H9 (cell line): ENCODE data around the gene AKT1S1. TPM values are rescaled to one million over a fixed set of nuclear protein-coding genes. Genes with fewer than 3 reads are reported as not detected.
A peak's percentile ranks its signal among the peaks of the same experiment; 100 is the strongest.

Source experiments
- DNase-seq: peaks from one replicate; pipeline ENCODE4 v3.0.0-alpha.2; 2017
- H2AFZ ChIP-seq: one replicate; pipeline ENCODE4 v1.6.1; 2013; ENCODE audit warnings: mild to moderate bottlenecking, low read length, control low read depth, moderate library complexity
- H2AK5ac ChIP-seq: 2 replicates; pipeline ENCODE4 v1.6.1; 2013; ENCODE audit warnings: low read length, control low read depth, mixed read lengths; ENCODE audit not compliant: insufficient read length
- H2BK120ac ChIP-seq: one replicate; pipeline ENCODE4 v1.6.1; 2013; ENCODE audit warnings: low read depth, mild to moderate bottlenecking, low read length, control low read depth, inconsistent platforms; ENCODE audit not compliant: poor library complexity, severe bottlenecking
- H2BK12ac ChIP-seq: 2 replicates; pipeline ENCODE4 v1.6.1; 2013; ENCODE audit warnings: low read length, control low read depth, mixed read lengths, low read depth; ENCODE audit not compliant: insufficient read length
- H2BK15ac ChIP-seq: 2 replicates; pipeline ENCODE4 v1.6.1; 2013; ENCODE audit warnings: low read depth, low read length, control low read depth
- H2BK20ac ChIP-seq: one replicate; pipeline ENCODE4 v1.6.1; 2013; ENCODE audit warnings: low read depth, mild to moderate bottlenecking, low read length, control low read depth, inconsistent platforms; ENCODE audit not compliant: poor library complexity, severe bottlenecking
- H2BK5ac ChIP-seq: 2 replicates; pipeline ENCODE4 v1.6.1; 2013; ENCODE audit warnings: low read length, control low read depth, mixed read lengths; ENCODE audit not compliant: insufficient read length
- H3K14ac ChIP-seq: 2 replicates; pipeline ENCODE4 v1.6.1; 2013; ENCODE audit warnings: low read length, control low read depth; ENCODE audit not compliant: insufficient read depth
- H3K18ac ChIP-seq: 2 replicates; pipeline ENCODE4 v1.6.1; 2013; ENCODE audit warnings: low read depth, mild to moderate bottlenecking, mixed read lengths, low read length, control low read depth; ENCODE audit not compliant: insufficient read length
- H3K23ac ChIP-seq: 2 replicates; pipeline ENCODE4 v1.6.1; 2013; ENCODE audit warnings: low read length, control low read depth, mixed read lengths, low read depth; ENCODE audit not compliant: insufficient read length
- H3K23me2 ChIP-seq: 2 replicates; pipeline ENCODE4 v1.6.1; 2013; ENCODE audit warnings: low read depth, mild to moderate bottlenecking, mixed read lengths, low read length, control low read depth; ENCODE audit not compliant: insufficient read length, poor library complexity, severe bottlenecking
- H3K27ac ChIP-seq: 2 replicates; pipeline ENCODE4 v1.5.1; 2013; ENCODE audit warnings: low read length, control low read depth, mixed read lengths, low read depth; ENCODE audit not compliant: insufficient read length
- H3K27me3 ChIP-seq: 2 replicates; pipeline ENCODE4 v1.6.1; 2013; ENCODE audit warnings: low read length, control low read depth, inconsistent platforms; ENCODE audit not compliant: insufficient read depth
- H3K4ac ChIP-seq: 2 replicates; pipeline ENCODE4 v1.6.1; 2013; ENCODE audit warnings: low read depth, mild to moderate bottlenecking, control low read depth, inconsistent platforms, low read length, moderate library complexity
- H3K4me1 ChIP-seq: 2 replicates; pipeline ENCODE4 v1.6.1; 2013; ENCODE audit warnings: low read length, control low read depth, inconsistent platforms; ENCODE audit not compliant: insufficient read depth
- H3K4me2 ChIP-seq: 2 replicates; pipeline ENCODE4 v1.6.1; 2013; ENCODE audit warnings: low read length, control low read depth, mixed read lengths; ENCODE audit not compliant: insufficient read length, insufficient read depth
- H3K56ac ChIP-seq: 2 replicates; pipeline ENCODE4 v1.6.1; 2013; ENCODE audit warnings: low read depth, mild to moderate bottlenecking, mixed read lengths, low read length, control low read depth; ENCODE audit not compliant: insufficient read length
- H3K79me1 ChIP-seq: 2 replicates; pipeline ENCODE4 v1.6.1; 2013; ENCODE audit warnings: low read depth, mild to moderate bottlenecking, moderate library complexity, low read length, control low read depth, inconsistent platforms; ENCODE audit not compliant: insufficient read depth, poor library complexity, severe bottlenecking
- H3K79me2 ChIP-seq: 2 replicates; pipeline ENCODE4 v1.6.1; 2013; ENCODE audit warnings: low read length, control low read depth, inconsistent platforms; ENCODE audit not compliant: insufficient read depth
- H3K9ac ChIP-seq: 2 replicates; pipeline ENCODE4 v1.6.1; 2013; ENCODE audit warnings: low read length, control low read depth, mixed read lengths; ENCODE audit not compliant: insufficient read length; ENCODE audit errors: extremely low read depth
- H3K9me3 ChIP-seq: one replicate; pipeline ENCODE4 v1.6.1; 2013; ENCODE audit warnings: low read depth, low read length, inconsistent platforms; ENCODE audit not compliant: control insufficient read depth
- H3T11ph ChIP-seq: one replicate; pipeline ENCODE4 v1.6.1; 2013; ENCODE audit warnings: mild to moderate bottlenecking, low read length, control low read depth, inconsistent platforms
- H4K20me1 ChIP-seq: one replicate; pipeline ENCODE4 v1.6.1; 2013; ENCODE audit not compliant: control insufficient read depth, insufficient read length, insufficient read depth
- H4K5ac ChIP-seq: 2 replicates; pipeline ENCODE4 v1.6.1; 2013; ENCODE audit warnings: low read depth, mild to moderate bottlenecking, mixed read lengths, low read length, control low read depth; ENCODE audit not compliant: insufficient read length
- H4K8ac ChIP-seq: replicated peaks from 2 replicates; pipeline ENCODE4 v1.6.1; 2013; ENCODE audit warnings: low read length, control low read depth, mixed read lengths, low read depth; ENCODE audit not compliant: insufficient read length
- H4K91ac ChIP-seq: 2 replicates; pipeline ENCODE4 v1.6.1; 2013; ENCODE audit warnings: low read depth, mild to moderate bottlenecking, moderate library complexity, mixed read lengths, low read length, control low read depth; ENCODE audit not compliant: insufficient read length
- H3K27ac Mint-ChIP-seq, 3 experiments: 2 replicates in 2 of 3; 3 replicates in 1 of 3; pipeline ENCODE4 v1.8.0; 2020 to 2021; ENCODE audit warnings: mixed read lengths in 3 of 3, mild to moderate bottlenecking in 1 of 3, moderate library complexity in 1 of 3
- H3K27me3 Mint-ChIP-seq: 2 replicates; pipeline ENCODE4 v1.8.0; 2021; ENCODE audit warnings: low read depth, mild to moderate bottlenecking, moderate library complexity, mixed read lengths
- H3K36me3 Mint-ChIP-seq, 3 experiments: 2 replicates in 2 of 3; 3 replicates in 1 of 3; pipeline ENCODE4 v1.8.0; 2020 to 2021; ENCODE audit warnings: low read depth in 3 of 3, mixed read lengths in 3 of 3; ENCODE audit not compliant: insufficient read depth in 1 of 3
- H3K4me1 Mint-ChIP-seq, 2 experiments: 2 replicates each; pipeline ENCODE4 v1.8.0; 2020; ENCODE audit warnings: mixed read lengths in 2 of 2
- H3K4me3 Mint-ChIP-seq, 2 experiments: 2 replicates in 1 of 2; 3 replicates in 1 of 2; pipeline ENCODE4 v1.8.0; 2020 to 2021; ENCODE audit warnings: mild to moderate bottlenecking in 2 of 2, mixed read lengths in 2 of 2, moderate library complexity in 1 of 2
- H3K9me3 Mint-ChIP-seq, 2 experiments: 2 replicates in 1 of 2; 3 replicates in 1 of 2; pipeline ENCODE4 v1.8.0; 2020; ENCODE audit warnings: mild to moderate bottlenecking in 2 of 2, mixed read lengths in 2 of 2, moderate library complexity in 1 of 2
- WGBS: extraction: QIAGEN DNeasy Blood & Tissue Kit; methylation state at CpG from one replicate; pipeline ENCODE4 v1.1.7; 2013; ENCODE audit warnings: missing lambda C conversion rate, low lambda C conversion rate, mixed read lengths; ENCODE audit not compliant: insufficient read length; ENCODE audit errors: extremely low coverage; 5-methylcytosine and 5-hydroxymethylcytosine counted together
- total RNA-seq: library from RNA; stranded (reverse); gene quantifications from 2 replicates; pipeline ENCODE4 v1.2.1, GENCODE V29; 2021
- TF ChIP-seq, protein P1 (sequence below): fragments of 200-600 bp; sonication (generic); conservative IDR thresholded peaks from 3 replicates; pipeline ENCODE4 v1.8.0; 2021; ENCODE audit warnings: antibody characterized with exemption, mild to moderate bottlenecking

AKT1S1 gene
- total RNA-seq, 1 experiment from 2014 or later, result 43.5 TPM

GRCh38 chr19:49831592-49831991 lies 45.6 kb downstream of the AKT1S1 start:
- Histone ChIP-seq H3K27me3 (no peaks in the 10 kb centered on the region), H3K56ac (no peak overlapping the region), H3K18ac (no peak overlapping the region), H2BK5ac (no peak overlapping the region), H2AFZ (no peak overlapping the region), H3K9ac (no peak overlapping the region), H4K8ac (no peak overlapping the region), H4K91ac (no peak overlapping the region), H4K20me1 (no peaks in the 10 kb centered on the region), H3K14ac (no peak overlapping the region), H3K27ac (no peak overlapping the region), H3K79me1 (no peaks in the 10 kb centered on the region), H3K9me3 (no peaks in the 10 kb centered on the region), H3K4ac (no peak overlapping the region), H3K4me1 (no peaks in the 10 kb centered on the region), H3K79me2 (no peaks in the 10 kb centered on the region), H2AK5ac (no peak overlapping the region), H3K23me2 (no peaks in the 10 kb centered on the region), H4K5ac (no peak overlapping the region), H3K4me2 (no peak overlapping the region), H3K23ac (no peak overlapping the region), H2BK15ac (no peak overlapping the region), H3T11ph (no peak overlapping the region), H2BK12ac (no peak overlapping the region), H2BK20ac (no peak overlapping the region), H2BK120ac (no peak overlapping the region)
- no peaks in the 10 kb centered on the region for H3K27me3 Mint-ChIP-seq
- 0 out of 7 replicates have a peak overlapping the region, but pooled peaks of 1 of the 3 experiments have one; percentile 12 for H3K27ac Mint-ChIP-seq
- DNase-seq, result no peak
- H3K4me1 Mint-ChIP-seq, result no peaks in the 10 kb centered on the region
- H3K9me3 Mint-ChIP-seq, result no peaks in the 10 kb centered on the region
- peaks cover 21 to 52% (median 45%) of the 10 kb centered on the region in 3 experiments; a peak in 6 of 7 replicates for H3K36me3 Mint-ChIP-seq
- WGBS, result no CpG with 5 or more reads among the region's 8 CpGs
- TF ChIP-seq, protein P1, sequence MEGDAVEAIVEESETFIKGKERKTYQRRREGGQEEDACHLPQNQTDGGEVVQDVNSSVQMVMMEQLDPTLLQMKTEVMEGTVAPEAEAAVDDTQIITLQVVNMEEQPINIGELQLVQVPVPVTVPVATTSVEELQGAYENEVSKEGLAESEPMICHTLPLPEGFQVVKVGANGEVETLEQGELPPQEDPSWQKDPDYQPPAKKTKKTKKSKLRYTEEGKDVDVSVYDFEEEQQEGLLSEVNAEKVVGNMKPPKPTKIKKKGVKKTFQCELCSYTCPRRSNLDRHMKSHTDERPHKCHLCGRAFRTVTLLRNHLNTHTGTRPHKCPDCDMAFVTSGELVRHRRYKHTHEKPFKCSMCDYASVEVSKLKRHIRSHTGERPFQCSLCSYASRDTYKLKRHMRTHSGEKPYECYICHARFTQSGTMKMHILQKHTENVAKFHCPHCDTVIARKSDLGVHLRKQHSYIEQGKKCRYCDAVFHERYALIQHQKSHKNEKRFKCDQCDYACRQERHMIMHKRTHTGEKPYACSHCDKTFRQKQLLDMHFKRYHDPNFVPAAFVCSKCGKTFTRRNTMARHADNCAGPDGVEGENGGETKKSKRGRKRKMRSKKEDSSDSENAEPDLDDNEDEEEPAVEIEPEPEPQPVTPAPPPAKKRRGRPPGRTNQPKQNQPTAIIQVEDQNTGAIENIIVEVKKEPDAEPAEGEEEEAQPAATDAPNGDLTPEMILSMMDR, result no peak
- no peak overlapping the region for H3K4me3 Mint-ChIP-seq
